Activated T-cell treated with anti-CD3 and anti-CD28 coated beads, Interleukin-2, amount 50 U/mL, for 4 hours (primary cell): ENCODE results near the gene DIS3. TPM values are rescaled to one million over a fixed set of nuclear protein-coding genes. Genes with fewer than 3 reads are reported as not detected.
"Not testable (repeated sequence)": the region's sequence is repeated elsewhere in the genome, so short reads cannot be mapped to it uniquely, and the experiment has no call there.

Experiments
- ATAC-seq, 2 donors: fragments of 200-7000 bp; cut with Tn5 transposase; one replicate each; pipeline ENCODE4 v1.10.0; 2021
- DNase-seq: peaks from one replicate; pipeline ENCODE4 v3.0.0-alpha.2; 2020
- H3K27me3 Mint-ChIP-seq: one replicate; pipeline ENCODE4 v1.8.0; 2021; ENCODE audit warnings: low read depth, mixed read lengths
- H3K36me3 Mint-ChIP-seq: one replicate; pipeline ENCODE4 v1.8.0; 2022; ENCODE audit warnings: mixed read lengths; ENCODE audit not compliant: insufficient read depth
- H3K4me1 Mint-ChIP-seq: one replicate; pipeline ENCODE4 v1.8.0; 2021; ENCODE audit warnings: low read depth, mixed read lengths
- H3K4me3 Mint-ChIP-seq: one replicate; pipeline ENCODE4 v1.8.0; 2021; ENCODE audit warnings: mild to moderate bottlenecking, moderate library complexity, mixed read lengths
- H3K9me3 Mint-ChIP-seq: one replicate; pipeline ENCODE4 v1.8.0; 2021; ENCODE audit warnings: mixed read lengths
- total RNA-seq, 3 donors: library from RNA; stranded (reverse); gene quantifications; one replicate each; pipeline ENCODE4 v1.2.1, GENCODE V29; 2021

Gene DIS3
- total RNA-seq, 3 donors from 2014 or later = 86.1 to 88.6 (median 87.9) TPM

- peaks cover 46% of the 10 kb centered on the region for H3K4me1 Mint-ChIP-seq
- H3K36me3 Mint-ChIP-seq = peaks cover 24% of the 10 kb centered on the region
- not testable (repeated sequence) for DNase-seq, ATAC-seq, H3K27me3 Mint-ChIP-seq, H3K9me3 Mint-ChIP-seq, H3K4me3 Mint-ChIP-seq
These were observed 3.0 kb upstream of the DIS3 start for GRCh38 chr13:72784679-72785078.

GRCh38 chr13:72782717-72783116 is 1.0 kb upstream of the DIS3 start:
- Mint-ChIP-seq H3K4me3 (peak overlapping the region; percentile 98), H3K9me3 (no peaks in the 10 kb centered on the region)

GRCh38 chr13:72774019-72774418 is 7.7 kb downstream of the DIS3 start:
- Mint-ChIP-seq H3K36me3 (peaks cover 58% of the 10 kb centered on the region), H3K27me3 (no peaks in the 10 kb centered on the region), H3K4me3 (no peak overlapping the region), H3K4me1 (peaks cover 18% of the 10 kb centered on the region), H3K9me3 (no peaks in the 10 kb centered on the region)
- DNase-seq (no peak), ATAC-seq (no peak)

More at GRCh38 chr13:72782717-72783116, 1.0 kb upstream of the DIS3 start:
- DNase-seq (no peak), ATAC-seq (no peak)
- Mint-ChIP-seq H3K4me1 (peaks cover 52% of the 10 kb centered on the region), H3K27me3 (no peaks in the 10 kb centered on the region), H3K36me3 (peaks cover 28% of the 10 kb centered on the region)

- no peak for ATAC-seq
- Mint-ChIP-seq H3K36me3 (peaks cover 46% of the 10 kb centered on the region), H3K4me1 (no peaks in the 10 kb centered on the region), H3K4me3 (no peak overlapping the region), H3K27me3 (no peaks in the 10 kb centered on the region), H3K9me3 (no peaks in the 10 kb centered on the region)
- no peak for DNase-seq
These were observed 18.3 kb downstream of the DIS3 start for GRCh38 chr13:72763411-72763810.

- Mint-ChIP-seq H3K4me3 (no peak overlapping the region), H3K27me3 (no peaks in the 10 kb centered on the region), H3K36me3 (peaks cover 41% of the 10 kb centered on the region), H3K4me1 (no peaks in the 10 kb centered on the region), H3K9me3 (no peaks in the 10 kb centered on the region)
- no peak for DNase-seq
- no peak for ATAC-seq
These were observed 21.5 kb downstream of the DIS3 start for GRCh38 chr13:72760189-72760588.

- ATAC-seq (peak in 1 of 2 donors; percentile 35), DNase-seq (no peak)
- Mint-ChIP-seq H3K36me3 (peaks cover 34% of the 10 kb centered on the region), H3K9me3 (no peaks in the 10 kb centered on the region), H3K27me3 (no peaks in the 10 kb centered on the region), H3K4me3 (no peak overlapping the region), H3K4me1 (no peaks in the 10 kb centered on the region)
These were observed 23.7 kb downstream of the DIS3 start for GRCh38 chr13:72757792-72758535.

- ATAC-seq = no peak
- peaks cover 46% of the 10 kb centered on the region for H3K36me3 Mint-ChIP-seq
- H3K27me3 Mint-ChIP-seq = no peaks in the 10 kb centered on the region
- H3K9me3 Mint-ChIP-seq = no peaks in the 10 kb centered on the region
- H3K4me1 Mint-ChIP-seq = peaks cover 9% of the 10 kb centered on the region
- no peak overlapping the region for H3K4me3 Mint-ChIP-seq
- no peak for DNase-seq
These were observed 27.6 kb downstream of the DIS3 start for GRCh38 chr13:72754111-72754510.

- no peak for ATAC-seq
- H3K36me3 Mint-ChIP-seq = peaks cover 52% of the 10 kb centered on the region
These were observed 30.5 kb downstream of the DIS3 start for GRCh38 chr13:72751220-72751619.

GRCh38 chr13:72745260-72745659 is 36.4 kb downstream of the DIS3 start:
- no peak for ATAC-seq
- H3K36me3 Mint-ChIP-seq = peaks cover 40% of the 10 kb centered on the region

More at GRCh38 chr13:72751220-72751619, 30.5 kb downstream of the DIS3 start:
- Mint-ChIP-seq H3K9me3 (no peaks in the 10 kb centered on the region), H3K4me3 (no peak overlapping the region), H3K27me3 (no peaks in the 10 kb centered on the region), H3K4me1 (peaks cover 11% of the 10 kb centered on the region)
- no peak for DNase-seq

GRCh38 chr13:72740015-72740414 is 41.7 kb downstream of the DIS3 start:
- no peak for DNase-seq
- no peak for ATAC-seq
- Mint-ChIP-seq H3K27me3 (no peaks in the 10 kb centered on the region), H3K9me3 (no peaks in the 10 kb centered on the region), H3K4me3 (no peak overlapping the region), H3K36me3 (peaks cover 30% of the 10 kb centered on the region), H3K4me1 (peaks cover 5% of the 10 kb centered on the region)

More at GRCh38 chr13:72745260-72745659, 36.4 kb downstream of the DIS3 start:
- Mint-ChIP-seq H3K9me3 (no peaks in the 10 kb centered on the region), H3K4me1 (peaks cover 9% of the 10 kb centered on the region), H3K27me3 (no peaks in the 10 kb centered on the region), H3K4me3 (no peak overlapping the region)
- DNase-seq = no peak

- H3K9me3 Mint-ChIP-seq = no peaks in the 10 kb centered on the region
- peaks cover 5% of the 10 kb centered on the region for H3K4me1 Mint-ChIP-seq
- DNase-seq = no peak
- no peak overlapping the region for H3K4me3 Mint-ChIP-seq
- peaks cover 27% of the 10 kb centered on the region for H3K36me3 Mint-ChIP-seq
- H3K27me3 Mint-ChIP-seq = no peaks in the 10 kb centered on the region
- ATAC-seq = no peak
These were observed 44.7 kb downstream of the DIS3 start for GRCh38 chr13:72737033-72737432.

GRCh38 chr13:72728290-72728605 is 53.5 kb downstream of the DIS3 start:
- DNase-seq (no peak), ATAC-seq (no peak)
- peak overlapping the region; percentile 95 for H3K4me3 Mint-ChIP-seq
- peaks cover 17% of the 10 kb centered on the region for H3K36me3 Mint-ChIP-seq
- no peaks in the 10 kb centered on the region for H3K27me3 Mint-ChIP-seq
- no peaks in the 10 kb centered on the region for H3K9me3 Mint-ChIP-seq
- H3K4me1 Mint-ChIP-seq = peaks cover 44% of the 10 kb centered on the region

GRCh38 chr13:72727417-72728289 is 54.0 kb downstream of the DIS3 start, which contains the start of the genes BORA and MZT1:
TSS of gene BORA (plus strand) at chr13:72727923. CDS start at chr13:72728941, 1,018 bp downstream.
TSS of gene MZT1 (minus strand) at chr13:72727629. CDS start at chr13:72727602, 27 bp downstream.
- H3K36me3 Mint-ChIP-seq = peaks cover 18% of the 10 kb centered on the region
- H3K9me3 Mint-ChIP-seq = no peaks in the 10 kb centered on the region
- DNase-seq (peak; percentile 92), ATAC-seq (peak; percentile 94 to 95)
- peaks cover 49% of the 10 kb centered on the region for H3K4me1 Mint-ChIP-seq
- no peaks in the 10 kb centered on the region for H3K27me3 Mint-ChIP-seq
- H3K4me3 Mint-ChIP-seq = peak within 1 kb of the TSS; percentile 95

GRCh38 chr13:72726726-72727416 is 54.8 kb downstream of the DIS3 start:
- DNase-seq (peak; percentile 6), ATAC-seq (peak; percentile 27 to 47)
- H3K27me3 Mint-ChIP-seq = no peaks in the 10 kb centered on the region
- peaks cover 49% of the 10 kb centered on the region for H3K4me1 Mint-ChIP-seq
- peaks cover 18% of the 10 kb centered on the region for H3K36me3 Mint-ChIP-seq
- peak overlapping the region; percentile 95 for H3K4me3 Mint-ChIP-seq
- H3K9me3 Mint-ChIP-seq = no peaks in the 10 kb centered on the region
